SK-N-DZ (cell line): ENCODE data around the gene RANBP10.
"Not testable (repeated sequence)": the region's sequence is repeated elsewhere in the genome, so short reads cannot be mapped to it uniquely, and the experiment has no call there.

Source experiments
- DNase-seq: peaks from one replicate; pipeline ENCODE4 v3.0.0-alpha.2; 2015; ENCODE audit warnings: low spot score

The RANBP10 gene

DNA sequence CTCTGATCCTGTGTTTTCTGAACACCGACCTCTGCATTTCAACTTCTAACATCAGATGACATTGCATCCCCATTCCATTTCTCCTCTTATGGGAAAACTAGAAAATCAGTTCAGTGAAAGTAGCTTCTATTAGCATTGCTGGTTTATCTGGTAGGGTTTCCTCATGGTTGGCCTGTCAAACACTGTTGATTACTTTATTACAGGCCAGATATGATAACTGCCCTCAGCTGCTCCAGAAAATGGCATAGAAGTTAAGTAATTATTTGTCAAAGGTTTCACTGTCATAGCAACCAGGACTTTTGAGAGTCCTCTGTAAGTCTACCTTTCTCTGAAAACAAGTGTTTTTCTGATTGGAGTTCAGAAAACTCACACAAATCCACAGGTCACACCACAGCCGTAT is 90.3 kb downstream of the RANBP10 start:
- no peak for DNase-seq

DNA sequence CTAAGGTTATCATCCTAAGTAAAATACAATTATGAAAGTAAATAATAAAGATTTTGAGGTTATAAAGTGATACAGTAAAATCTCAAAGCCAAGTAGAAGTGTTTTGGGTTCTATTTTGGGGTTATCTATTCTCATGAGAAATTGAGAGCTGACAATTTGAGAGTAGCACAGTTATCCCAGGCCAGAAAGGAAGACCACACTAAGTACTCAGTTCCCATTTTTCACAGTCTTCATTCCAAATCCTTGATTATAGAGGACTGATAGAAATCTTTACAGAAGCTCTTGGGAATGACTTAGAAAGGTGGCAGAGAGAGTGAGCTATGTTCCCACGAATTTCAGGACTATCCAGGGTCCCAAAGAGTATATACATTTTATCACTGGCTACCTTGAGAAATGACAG is 91.8 kb downstream of the RANBP10 start:
- no peak for DNase-seq

DNA sequence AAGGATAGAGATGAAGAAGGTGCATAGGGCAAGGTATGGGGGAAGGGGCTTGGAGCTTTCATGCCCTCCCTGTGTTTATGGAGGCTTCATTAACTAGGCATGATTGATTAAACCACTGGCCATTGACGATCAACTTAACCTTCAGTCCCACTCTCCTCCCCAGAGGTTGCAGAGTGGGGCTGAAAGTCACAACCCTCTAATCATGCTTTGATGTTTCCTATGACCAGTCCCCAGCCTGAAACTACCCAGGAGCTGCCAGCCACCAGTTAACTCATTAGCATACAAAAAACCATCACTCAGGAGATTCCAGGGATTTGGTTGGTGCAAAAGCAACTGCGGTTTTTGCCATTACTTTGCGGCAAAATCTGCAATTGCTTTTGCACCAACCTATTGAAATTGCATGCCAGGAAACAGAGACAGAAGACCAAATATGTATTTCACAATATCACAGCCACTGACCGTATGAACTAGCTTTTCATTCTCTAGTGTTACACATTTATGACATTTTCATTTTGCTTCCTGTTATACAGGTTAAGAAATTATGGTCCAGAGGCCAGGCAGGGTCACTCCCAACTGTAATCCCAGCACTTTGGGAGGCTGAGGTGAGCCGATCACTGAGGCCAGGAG is 92.6 kb downstream of the RANBP10 start:
- DNase-seq = no peak

DNA sequence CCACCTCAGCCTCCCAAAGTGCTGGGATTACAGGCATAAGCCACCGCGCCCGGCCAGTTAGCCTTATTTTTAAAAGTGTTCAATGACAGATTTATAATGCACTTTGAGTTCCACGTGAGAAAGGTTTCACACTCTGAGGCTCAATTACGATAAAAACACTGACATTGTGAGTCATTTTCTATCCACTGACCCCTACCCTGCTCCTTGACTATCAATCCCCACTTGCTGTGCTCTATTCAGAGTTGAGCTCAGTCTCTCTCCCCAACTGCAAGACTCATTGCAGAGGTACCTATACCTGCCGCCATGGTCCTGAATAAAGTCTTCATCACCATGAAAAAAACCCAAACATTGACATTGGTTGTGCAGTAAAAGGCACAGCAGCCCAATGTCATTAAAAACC is 95.8 kb downstream of the RANBP10 start:
- no peak for DNase-seq

DNA sequence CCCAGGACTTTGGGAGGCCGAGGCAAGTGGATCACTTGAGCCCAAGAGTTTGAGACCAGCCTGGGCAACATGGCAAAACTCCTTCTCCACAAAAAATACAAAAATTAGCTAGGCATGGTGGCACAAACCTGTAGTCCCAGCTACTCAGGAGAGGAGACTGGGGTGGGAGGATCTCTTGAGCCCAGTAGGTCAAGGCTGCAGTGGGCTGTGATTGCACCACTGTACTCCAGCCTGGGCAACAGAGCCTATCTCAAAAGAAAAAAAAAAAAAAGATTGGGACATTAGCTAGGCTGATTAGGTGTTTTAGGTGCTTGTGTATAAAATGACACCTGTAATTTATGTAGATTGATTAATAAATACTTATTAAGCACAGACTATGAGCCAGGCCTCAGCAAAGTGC is 97.3 kb downstream of the RANBP10 start:
- no peak for DNase-seq

DNA sequence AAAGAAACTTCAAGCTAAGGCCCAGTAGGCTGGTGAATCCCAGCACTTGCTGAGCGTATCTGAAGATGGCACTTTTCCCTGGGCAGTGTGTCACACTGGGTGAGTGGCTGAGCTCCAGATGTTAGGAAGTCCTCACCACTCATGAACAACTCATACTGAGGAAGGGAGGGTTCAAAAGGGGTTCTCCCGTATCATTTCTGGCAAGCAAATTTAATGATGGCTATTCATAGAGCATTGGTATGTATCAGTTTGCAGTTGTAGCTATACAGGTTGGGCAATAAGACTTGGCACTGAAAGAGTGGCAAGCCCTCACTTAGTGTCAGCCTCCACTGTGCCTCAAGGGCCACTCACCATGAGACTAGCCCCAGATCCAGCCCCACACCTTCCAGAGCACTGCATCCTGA is 98.0 kb downstream of the RANBP10 start:
- no peak for DNase-seq

DNA sequence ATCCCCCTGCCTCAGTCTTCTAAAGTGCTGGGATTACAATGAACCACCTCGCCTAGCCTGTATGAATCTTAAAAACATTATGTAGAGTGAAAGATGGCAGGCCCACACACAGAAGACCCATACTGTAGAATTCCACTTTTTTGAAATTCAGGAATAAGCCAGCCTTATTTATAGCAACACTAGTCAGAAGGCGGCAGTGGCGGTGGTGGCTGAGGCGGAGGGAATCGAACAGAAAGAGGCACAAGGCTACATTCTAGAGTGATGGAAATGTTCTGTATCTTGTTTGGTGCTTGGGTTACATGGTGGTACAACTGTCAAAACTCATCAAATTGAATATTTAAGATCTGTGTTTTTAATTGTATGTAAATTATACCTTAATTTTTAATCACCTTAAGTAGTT is 98.6 kb downstream of the RANBP10 start:
- no peak for DNase-seq

DNA sequence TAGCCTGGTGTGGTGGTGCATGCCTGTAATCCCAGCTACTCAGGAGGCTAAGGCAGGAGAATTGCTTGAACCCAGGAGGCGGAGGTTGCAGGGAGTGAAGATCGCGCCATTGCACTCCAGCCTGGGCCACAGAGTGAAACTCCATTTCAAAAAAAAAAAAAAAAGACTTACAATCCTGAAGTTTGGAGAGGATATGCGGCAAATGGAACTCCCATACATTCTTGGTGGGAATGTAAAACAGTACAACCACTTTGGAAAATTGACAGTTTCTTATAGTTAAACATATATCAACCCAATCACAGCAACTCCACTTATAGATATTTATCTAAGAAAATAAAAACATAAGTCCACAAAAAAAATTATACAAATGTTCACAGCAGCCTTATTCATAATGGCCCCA is 99.2 kb downstream of the RANBP10 start:
- no peak for DNase-seq

DNA sequence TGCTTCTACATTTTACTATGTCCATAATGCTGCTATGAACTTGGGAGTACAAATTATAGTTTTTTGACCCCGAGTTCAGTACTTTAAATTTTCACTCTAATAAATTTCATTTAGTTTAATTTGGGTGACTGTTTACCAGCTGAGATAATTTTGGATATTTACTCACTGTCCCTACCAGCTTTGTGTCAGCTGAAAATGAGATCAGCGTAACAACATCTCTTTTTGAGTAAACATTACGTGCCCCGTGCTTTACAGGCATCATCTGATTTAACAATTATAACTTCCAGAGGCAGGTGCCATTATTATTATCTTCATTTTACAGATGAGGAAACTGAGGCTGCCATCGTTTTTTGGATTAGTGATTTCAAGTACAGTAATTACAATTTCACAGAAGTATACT is 102.2 kb downstream of the RANBP10 start:
- no peak for DNase-seq

DNA sequence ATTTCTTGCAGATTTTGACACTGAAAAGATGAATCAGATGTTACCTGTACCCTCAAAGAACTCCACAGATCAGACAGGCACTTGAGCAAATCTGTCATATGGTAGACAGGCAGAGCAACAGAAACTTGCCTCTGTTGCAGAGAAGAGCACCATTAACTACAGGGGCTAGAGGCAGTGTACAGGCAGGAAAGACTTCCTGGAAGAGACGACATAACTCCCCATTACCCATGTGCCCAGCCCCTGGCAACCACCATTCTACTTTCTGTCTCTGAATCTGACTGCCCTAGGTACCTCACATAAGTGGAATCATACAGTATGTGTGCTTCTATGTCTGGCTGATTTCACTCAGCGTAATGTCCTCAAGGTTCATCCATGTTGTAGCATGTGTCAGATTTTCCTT is 102.7 kb downstream of the RANBP10 start:
- DNase-seq = no peak

DNA sequence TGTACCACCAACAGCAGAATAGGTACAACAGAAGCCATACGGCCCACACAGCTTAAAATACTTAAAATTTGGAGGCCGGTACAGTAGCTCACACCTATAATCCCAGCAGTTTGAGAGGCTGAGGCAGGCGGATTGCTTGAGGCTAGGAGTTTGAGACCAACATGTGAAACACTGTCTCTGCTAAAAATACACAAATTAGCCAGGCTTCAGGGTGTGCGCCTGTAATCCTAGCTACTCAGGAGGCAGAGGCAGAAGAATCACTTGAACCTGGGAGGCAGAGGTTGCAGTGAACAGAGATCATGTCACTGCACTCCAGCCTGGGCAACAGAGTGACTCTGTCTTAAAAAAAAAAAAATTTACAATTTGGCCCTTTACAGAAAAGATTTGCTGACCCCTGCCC is 104.2 kb downstream of the RANBP10 start:
- DNase-seq = no peak

DNA sequence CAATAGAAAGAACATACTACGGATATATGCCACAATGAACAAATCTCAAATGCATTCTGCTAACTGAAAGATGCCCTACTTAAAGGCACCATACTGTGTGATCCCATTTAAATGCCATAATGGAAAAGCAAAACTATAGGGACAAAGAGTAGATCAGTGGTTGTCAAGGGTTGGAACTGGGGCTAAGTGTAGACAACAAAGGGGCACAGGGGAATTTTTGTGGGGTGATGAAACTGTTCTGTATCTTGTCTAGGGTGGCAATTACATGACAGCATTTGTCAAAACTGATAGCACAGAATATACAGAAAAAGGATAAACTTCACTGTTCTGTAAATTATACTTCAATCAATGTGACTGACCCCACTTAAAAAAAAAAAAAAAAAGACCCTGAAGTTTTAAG is 104.9 kb downstream of the RANBP10 start:
- DNase-seq = no peak

DNA sequence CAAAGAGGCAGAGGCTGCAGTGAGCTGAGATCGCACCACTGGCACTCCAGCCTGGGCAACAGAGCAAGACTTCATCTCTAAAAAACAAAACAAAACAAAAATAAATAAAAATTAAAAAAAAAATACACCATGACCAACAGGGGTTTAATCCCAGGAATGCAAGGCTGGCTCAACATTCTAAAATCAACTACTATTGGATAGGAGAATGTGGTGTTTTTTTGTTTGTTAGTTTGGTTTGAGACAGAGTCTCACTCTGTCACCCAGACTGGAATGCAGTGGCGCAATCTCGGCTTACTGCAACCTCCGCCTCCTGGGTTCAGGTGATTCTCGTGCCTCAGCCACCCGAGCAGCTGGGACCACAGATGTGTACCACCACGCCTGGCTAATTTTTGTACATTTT is 107.1 kb downstream of the RANBP10 start:
- DNase-seq = no peak

DNA sequence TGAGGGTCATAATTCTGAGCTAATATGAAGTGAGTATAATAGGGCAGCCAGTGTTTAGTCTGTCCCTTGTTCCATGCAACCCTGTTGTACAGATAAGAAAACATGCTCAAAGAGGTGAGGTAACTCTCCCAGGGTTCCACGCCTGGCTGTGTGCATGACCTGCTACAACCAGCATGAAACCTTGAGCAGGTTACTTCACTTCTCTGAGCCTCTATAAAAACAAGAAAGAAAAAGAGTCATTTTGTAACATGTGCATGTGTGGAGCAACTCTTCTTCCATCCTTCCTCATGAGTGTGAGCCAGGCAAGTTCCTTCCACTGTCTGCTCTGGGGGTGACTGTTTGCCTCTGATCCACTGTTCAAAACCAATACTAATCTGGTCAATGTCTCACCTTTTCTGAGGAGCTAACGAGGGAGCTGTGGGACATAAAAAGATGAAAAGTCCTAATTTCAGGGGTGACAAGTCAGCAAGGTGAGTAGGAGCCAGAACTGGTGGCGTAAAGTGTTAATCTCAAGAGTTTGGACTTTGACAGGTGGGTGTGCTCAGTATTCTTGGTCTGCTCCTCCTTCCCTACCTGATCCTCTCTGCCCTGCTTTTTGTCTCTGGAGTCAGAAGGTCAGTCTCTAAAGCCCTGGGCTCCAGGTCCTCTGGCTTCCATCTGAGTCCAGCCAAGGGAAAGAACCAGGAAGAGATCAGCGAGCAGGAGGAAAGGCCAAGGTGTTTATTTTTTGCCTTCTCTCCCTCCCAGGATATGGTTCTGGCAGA is 108.8 kb downstream of the RANBP10 start:
- DNase-seq = no peak

DNA sequence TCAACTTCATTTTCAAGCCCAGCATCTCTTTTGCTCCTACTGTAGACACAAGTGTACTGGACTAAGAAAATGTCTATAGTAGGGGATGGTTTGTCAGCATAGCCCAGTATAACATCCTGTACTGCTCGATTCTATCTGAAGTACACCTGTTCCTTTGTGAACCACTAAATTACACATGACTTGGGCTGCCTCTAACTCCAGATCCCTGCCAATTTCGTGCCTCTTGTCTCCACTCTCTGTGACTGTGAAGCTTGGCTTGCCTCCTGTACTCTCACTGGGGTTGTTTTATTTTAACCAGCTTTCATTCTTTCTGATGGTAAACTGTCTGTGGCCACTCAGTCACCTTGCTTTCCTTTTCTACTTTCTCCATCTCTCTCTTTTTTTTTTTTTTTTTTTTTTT is 111.7 kb downstream of the RANBP10 start:
- no peak for DNase-seq

DNA sequence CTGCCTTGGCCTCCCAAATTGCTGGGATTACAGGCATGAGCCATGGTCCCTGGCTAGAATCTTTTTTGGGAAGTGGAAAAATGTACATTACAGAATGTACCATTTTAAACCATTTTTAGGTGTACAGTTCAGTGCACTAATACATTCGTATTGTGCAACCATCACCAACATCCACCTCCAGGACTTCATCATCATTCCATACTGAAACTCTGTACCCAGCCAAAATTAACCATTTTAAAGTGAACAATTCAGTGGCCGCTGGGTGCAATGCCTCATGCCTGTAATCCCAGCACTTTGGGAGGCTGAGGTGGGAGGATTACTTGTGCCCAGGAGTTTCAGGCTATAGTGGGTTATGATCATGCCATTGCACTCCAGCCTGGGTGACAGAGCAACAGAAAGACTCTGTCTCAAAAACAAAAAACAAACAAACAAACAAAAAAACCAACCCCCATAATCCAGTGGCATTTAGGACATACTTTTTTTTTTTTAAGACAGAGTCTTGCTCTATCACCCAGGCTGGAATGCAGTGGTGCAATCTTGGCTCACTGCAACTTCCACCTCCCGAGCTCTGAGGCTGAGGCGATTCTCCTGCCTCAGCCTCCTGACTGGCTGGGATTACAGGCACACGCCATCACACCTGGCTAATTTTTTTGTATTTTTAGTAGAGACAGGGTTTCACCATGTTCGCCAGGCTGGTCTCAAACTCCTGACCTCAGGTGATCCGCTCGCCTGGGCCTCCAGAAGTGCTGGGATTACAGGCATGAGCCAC is 112.7 kb downstream of the RANBP10 start:
- not testable (repeated sequence) for DNase-seq

DNA sequence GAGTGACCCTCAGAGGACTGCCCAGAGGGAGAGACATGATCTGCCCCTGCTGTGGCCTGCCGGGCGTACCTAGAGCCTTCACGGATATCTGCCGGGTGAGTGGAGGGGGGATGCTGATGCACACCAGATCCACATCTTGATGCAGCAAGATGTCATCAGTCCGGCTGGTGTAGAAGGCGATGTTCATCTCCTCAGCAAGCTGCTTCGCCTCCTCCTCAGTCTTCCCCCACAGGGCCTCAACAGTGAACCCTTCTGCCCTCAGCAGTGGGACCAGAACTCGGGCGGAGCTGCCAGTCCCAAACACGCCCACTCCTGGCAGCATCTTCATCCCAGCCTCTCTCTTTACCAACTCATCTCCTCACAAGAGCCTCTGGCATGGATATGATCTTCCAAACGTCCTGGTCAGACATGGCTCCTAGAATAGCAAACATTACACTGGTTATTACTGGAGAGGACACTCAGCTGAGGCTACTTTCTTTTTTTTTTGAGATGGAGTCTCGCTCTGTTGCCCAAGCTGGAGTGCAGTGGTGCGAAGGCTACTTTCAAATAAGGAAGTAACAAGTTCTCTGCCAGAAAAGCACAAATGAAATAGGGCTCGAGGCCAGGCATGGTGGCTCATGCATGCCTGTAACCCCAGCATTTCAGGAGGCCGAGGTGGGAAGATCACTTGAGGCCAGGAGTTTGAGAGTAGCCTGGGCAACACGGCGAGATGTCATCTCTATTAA is 120.8 kb downstream of the RANBP10 start:
- DNase-seq = no peak

DNA sequence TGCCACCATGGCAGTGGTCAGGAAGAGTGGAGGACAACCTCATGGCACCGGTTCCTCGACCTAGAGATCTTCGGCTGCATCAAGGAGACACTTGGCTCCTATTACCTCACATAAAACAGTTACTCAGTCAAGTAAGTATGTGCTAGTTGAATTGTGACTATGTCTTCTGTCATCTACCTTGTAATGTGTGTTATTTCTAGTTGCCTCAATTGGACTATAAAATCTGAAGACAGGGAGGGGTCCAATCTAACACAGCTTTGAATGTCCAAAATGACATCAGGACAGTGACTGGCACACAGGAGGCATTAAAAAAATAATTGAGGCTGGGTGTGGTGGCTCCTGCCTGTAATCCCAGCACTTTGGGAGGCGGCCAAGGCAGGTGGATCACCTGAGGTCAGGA is 122.6 kb downstream of the RANBP10 start:
- no peak for DNase-seq

DNA sequence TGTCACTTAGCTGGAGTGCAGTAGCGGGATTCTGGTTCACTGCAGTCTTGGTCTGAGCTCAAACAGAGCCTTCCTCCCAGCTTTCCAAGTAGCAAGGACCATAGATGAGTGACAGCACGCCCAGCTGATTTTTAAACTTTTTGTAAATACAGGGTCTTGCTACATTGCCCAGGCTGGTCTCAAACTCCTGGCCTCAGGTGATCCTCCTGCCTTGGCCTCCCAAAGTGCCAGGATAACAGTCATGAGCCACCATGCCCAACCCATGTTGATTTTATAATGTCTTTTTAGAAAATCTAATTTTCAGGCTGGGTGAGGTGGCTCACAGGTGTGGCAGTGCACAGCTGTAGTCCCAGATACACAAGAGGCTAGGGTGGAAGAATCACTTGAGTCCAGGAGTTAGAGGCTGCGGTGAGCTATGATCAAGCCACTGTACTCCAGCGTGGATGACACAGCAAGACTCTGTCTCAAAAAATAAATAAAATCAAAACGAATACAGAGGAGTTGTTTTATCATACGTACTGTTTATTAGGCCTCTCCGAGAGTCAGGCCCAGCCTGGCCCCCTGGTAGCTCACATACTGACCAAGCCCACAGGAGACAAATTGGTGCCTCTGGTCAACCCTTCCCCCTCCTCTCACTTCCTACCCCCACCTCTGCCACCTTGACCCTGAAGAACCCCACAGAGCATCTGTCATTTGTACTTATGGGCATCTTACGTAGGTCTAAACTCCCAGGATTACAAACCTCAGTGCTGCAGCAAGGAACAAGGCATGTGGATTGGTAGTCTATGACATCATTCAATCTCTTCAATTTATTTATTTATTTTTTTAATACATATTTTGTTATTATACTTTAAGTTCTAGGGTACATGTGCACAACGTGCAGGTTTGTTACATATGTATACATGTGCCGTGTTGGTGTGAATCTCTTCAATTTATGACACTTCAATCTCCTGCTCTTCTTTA is 126.1 kb downstream of the RANBP10 start:
- no peak for DNase-seq

DNA sequence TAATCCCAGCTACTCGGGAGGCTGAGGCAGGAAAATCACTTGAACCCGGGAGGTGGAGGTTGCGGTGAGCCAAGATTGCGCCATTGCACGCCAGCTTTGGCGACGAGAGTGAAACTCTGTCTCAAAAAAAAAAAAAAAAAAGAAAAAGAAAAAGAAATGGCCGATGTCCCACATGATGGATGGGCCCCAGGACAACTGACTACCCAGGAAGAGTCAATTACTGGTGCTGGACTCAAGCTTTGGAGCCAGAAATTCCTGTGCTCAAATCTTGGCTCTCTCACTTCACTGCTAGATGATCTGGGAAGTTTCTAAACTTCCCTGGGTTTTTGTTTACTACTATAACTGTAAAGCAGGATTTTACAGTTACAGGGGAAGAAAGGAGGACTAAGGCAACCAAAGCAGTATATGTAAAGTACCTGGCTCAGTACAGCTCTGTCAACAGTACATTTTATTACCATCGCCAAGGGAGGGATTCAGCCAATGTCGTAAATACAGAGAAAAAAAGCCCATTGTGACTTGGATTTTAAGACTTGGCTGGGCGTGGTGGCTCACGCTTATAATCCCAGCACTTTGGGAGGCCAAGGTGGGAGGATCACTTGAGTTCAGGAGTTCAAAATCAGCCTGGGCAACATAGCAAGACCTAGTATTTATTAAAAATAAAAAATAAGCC is 127.9 kb downstream of the RANBP10 start:
- no peak for DNase-seq
